Measurements from ENCODE around the gene MYLK.

MYLK gene

DNA sequence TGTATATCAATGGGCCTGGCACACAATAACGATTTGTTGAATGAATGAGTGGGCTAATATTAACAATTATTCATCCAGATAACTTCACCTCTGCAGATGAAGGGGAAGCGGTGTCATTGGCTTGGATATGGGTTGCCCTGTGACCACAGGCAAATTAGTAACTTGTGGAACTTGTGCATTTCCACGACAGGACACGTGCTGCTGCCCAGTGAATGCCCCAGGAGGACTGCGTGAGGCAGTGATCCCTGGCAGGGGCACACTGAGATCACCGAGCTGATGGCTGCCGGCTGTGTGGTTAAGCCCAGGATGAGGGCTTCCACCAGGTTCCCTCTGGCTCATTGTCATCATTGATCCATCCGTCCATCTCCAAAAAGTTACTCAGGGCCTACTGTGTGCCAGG, 215.2 kb downstream of the MYLK start:
- H3K36me3 ChIP-seq: no peaks in the 10 kb centered on the region
- no peaks in the 10 kb centered on the region for H3K4me1 ChIP-seq (ENCODE audit: control insufficient read depth in 1 of 2, insufficient read depth in 1 of 2, low read depth in 1 of 2, low read length in 1 of 2)
- peaks cover 14% of the 10 kb centered on the region for H3K27me3 ChIP-seq
- H3K27ac ChIP-seq: no peak overlapping the region
- H3K4me3 ChIP-seq (ENCODE audit: low read depth in 1 of 2, low read length in 1 of 2): no peak overlapping the region
- H3K9me3 ChIP-seq: no peaks in the 10 kb centered on the region
- TF ChIP-seq, protein P1, sequence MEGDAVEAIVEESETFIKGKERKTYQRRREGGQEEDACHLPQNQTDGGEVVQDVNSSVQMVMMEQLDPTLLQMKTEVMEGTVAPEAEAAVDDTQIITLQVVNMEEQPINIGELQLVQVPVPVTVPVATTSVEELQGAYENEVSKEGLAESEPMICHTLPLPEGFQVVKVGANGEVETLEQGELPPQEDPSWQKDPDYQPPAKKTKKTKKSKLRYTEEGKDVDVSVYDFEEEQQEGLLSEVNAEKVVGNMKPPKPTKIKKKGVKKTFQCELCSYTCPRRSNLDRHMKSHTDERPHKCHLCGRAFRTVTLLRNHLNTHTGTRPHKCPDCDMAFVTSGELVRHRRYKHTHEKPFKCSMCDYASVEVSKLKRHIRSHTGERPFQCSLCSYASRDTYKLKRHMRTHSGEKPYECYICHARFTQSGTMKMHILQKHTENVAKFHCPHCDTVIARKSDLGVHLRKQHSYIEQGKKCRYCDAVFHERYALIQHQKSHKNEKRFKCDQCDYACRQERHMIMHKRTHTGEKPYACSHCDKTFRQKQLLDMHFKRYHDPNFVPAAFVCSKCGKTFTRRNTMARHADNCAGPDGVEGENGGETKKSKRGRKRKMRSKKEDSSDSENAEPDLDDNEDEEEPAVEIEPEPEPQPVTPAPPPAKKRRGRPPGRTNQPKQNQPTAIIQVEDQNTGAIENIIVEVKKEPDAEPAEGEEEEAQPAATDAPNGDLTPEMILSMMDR (IDR thresholded peaks at IDR 0.05): no peak

DNA sequence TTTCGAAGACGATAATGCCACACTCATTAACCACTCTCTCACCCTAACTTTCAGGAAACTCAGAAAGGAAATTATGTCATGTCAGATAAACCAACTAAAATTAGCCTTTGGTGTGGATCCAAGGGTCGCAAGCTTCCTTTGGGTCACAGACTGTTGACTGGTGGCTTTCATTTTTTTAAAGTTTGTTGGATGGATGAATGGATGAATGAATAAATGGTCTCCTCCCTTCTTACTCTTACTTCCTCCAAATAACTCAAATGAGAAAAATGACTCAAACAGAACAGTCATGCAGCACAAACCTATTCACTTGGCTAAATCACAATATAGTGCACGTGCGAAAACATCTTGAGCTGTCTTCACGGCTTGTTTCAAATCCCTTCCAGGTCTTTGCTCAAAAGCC, 216.3 kb downstream of the MYLK start:
- H3K4me3 ChIP-seq (ENCODE audit: low read depth in 1 of 2, low read length in 1 of 2): no peak overlapping the region
- H3K4me1 ChIP-seq (ENCODE audit: control insufficient read depth in 1 of 2, insufficient read depth in 1 of 2, low read depth in 1 of 2, low read length in 1 of 2): no peaks in the 10 kb centered on the region
- H3K36me3 ChIP-seq: no peaks in the 10 kb centered on the region
- H3K27ac ChIP-seq: no peak overlapping the region
- TF ChIP-seq, protein P1 (IDR thresholded peaks at IDR 0.05): no peak
- H3K9me3 ChIP-seq: no peaks in the 10 kb centered on the region
- H3K27me3 ChIP-seq: peaks cover 14% of the 10 kb centered on the region

DNA sequence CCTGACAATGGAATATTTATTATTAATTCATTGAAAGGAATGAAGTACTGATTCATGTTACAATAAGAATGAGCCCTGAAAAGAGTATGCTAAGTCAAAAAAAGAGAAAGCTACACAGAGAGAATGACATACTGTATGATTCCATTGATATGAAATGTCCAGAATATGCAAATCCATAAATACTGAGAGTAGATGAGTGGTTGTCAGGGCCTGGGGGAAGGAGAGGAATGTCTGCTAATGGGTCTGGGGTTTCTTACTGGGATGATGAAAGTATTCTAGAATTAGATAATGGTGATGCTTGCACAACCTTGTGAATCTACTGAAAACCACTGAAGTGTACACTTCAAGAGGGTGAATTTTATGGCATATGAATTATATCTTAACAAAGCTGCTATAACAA, 219.4 kb downstream of the MYLK start:
- Histone ChIP-seq H3K27ac (no peak overlapping the region), H3K4me1 (ENCODE audit: control insufficient read depth in 1 of 2, insufficient read depth in 1 of 2, low read depth in 1 of 2, low read length in 1 of 2) (no peaks in the 10 kb centered on the region), H3K36me3 (no peaks in the 10 kb centered on the region), H3K9me3 (no peaks in the 10 kb centered on the region), H3K27me3 (peaks cover 28% of the 10 kb centered on the region), H3K4me3 (ENCODE audit: low read depth in 1 of 2, low read length in 1 of 2) (no peak overlapping the region)
- TF ChIP-seq, protein P1 (IDR thresholded peaks at IDR 0.05): no peak

GRCh38 chr3:123663977-123664376, 220.2 kb downstream of the MYLK start:
- Histone ChIP-seq H3K9me3 (no peaks in the 10 kb centered on the region), H3K4me3 (ENCODE audit: low read depth in 1 of 2, low read length in 1 of 2) (no peak overlapping the region), H3K4me1 (ENCODE audit: control insufficient read depth in 1 of 2, insufficient read depth in 1 of 2, low read depth in 1 of 2, low read length in 1 of 2) (no peaks in the 10 kb centered on the region), H3K27ac (no peak overlapping the region), H3K36me3 (no peaks in the 10 kb centered on the region), H3K27me3 (peaks cover 29% of the 10 kb centered on the region)
- TF ChIP-seq, protein P1 (IDR thresholded peaks at IDR 0.05): no peak

DNA sequence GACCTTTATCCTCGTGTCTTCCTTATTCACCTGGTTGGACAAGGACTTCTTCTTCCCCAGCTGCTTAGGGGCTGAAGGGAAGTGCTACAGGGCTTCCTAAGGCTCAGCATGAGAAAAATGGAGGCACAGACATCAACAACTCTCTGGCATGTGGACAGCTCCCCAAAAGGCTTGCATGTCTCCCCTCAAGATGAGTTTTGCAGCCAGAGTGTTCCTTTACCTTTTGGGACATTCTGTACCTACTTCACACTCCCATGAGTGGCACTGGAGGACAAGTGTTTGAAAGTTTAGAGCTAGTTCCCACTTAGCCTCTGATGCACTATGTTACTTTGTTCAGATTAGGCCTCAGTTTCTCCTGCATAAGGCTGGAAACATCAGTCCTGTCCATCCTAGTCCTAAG, 222.2 kb downstream of the MYLK start:
- Histone ChIP-seq H3K4me3 (ENCODE audit: low read depth in 1 of 2, low read length in 1 of 2) (no peak overlapping the region), H3K36me3 (no peaks in the 10 kb centered on the region), H3K27me3 (peaks cover 20% of the 10 kb centered on the region), H3K9me3 (no peaks in the 10 kb centered on the region), H3K4me1 (ENCODE audit: control insufficient read depth in 1 of 2, insufficient read depth in 1 of 2, low read depth in 1 of 2, low read length in 1 of 2) (no peaks in the 10 kb centered on the region), H3K27ac (no peak overlapping the region)
- TF ChIP-seq, protein P1 (IDR thresholded peaks at IDR 0.05): no peak

DNA sequence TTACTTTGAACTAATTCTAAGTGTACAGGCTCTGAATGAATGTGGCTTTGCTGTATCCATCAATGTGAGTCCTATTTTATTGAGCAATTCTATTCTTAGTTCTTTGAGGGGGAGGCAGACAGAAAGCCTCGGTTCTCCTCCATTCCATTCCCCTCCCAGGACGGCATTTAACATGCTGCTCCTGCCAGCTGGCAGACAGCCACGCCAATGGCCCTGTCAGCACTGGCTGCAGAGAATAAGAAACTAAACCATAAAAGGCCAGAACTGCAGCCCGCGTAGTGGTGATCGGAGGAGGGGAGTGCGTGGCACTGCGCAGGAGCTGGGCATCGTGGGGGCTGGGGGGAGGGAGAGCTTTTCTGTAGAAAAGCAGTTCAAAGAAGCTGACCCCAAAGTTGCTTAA, 223.2 kb downstream of the MYLK start:
- Histone ChIP-seq H3K36me3 (no peaks in the 10 kb centered on the region), H3K27me3 (peaks cover 15% of the 10 kb centered on the region), H3K4me1 (ENCODE audit: control insufficient read depth in 1 of 2, insufficient read depth in 1 of 2, low read depth in 1 of 2, low read length in 1 of 2) (no peaks in the 10 kb centered on the region), H3K9me3 (no peaks in the 10 kb centered on the region), H3K4me3 (ENCODE audit: low read depth in 1 of 2, low read length in 1 of 2) (no peak overlapping the region), H3K27ac (no peak overlapping the region)
- TF ChIP-seq, protein P1 (IDR thresholded peaks at IDR 0.05): no peak
